HCT116 (cell line): ENCODE measurements around the gene PIGW. TPM values are rescaled to one million over a fixed set of nuclear protein-coding genes. Genes with fewer than 3 reads are reported as not detected.
"Not testable (repeated sequence)": the region's sequence is repeated elsewhere in the genome, so short reads cannot be mapped to it uniquely, and the experiment has no call there.

Experiments
- ATAC-seq: fragments of 200-7000 bp; cut with Tn5 transposase; 2 replicates; pipeline ENCODE4 v1.9.1; 2020; ENCODE audit warnings: mild to moderate bottlenecking, moderate library complexity
- BruUV-seq: library from RNA; stranded (reverse); fragments of 400-500 nt; replicated peaks from 2 replicates; lab custom pipeline; 2021; lab: Mats Ljungman, UMichigan
- CTCF ChIA-PET: fragments of 300-600 bp; sonication (Branson Sonifier 250); formaldehyde crosslinking; loops from one replicate; lab custom pipeline; 2021; ENCODE audit warnings: antibody characterized with exemption; lab: Charles Lee
- POLR2A ChIA-PET: fragments of 300-600, 350-600 bp; sonication (Branson Sonifier 250); formaldehyde crosslinking; loops from one replicate; lab custom pipeline; 2021; ENCODE audit warnings: antibody characterized with exemption; lab: Charles Lee
- RAD21 ChIA-PET, 2 experiments: fragments of 300-600 bp; sonication (Branson Sonifier 250); formaldehyde crosslinking; loops; one replicate each; lab custom pipeline; 2023; ENCODE audit warnings: low total read pairs in 2 of 2; ENCODE audit not compliant: uncharacterized antibody in 2 of 2, unreplicated experiment in 2 of 2, low non-redundant PET in 1 of 2; lab: Charles Lee
- DNase-seq: peaks from one replicate; pipeline ENCODE4 v3.0.0-alpha.2; 2010; ENCODE audit warnings: low read depth, low spot score
- H2AFZ ChIP-seq: fragments of 200-600 bp; shearing (Covaris generic), sonication (generic); 2 replicates; pipeline ENCODE4 v1.6.1; 2017; ENCODE audit warnings: low read depth, mixed run types, mixed read lengths, antibody characterized with exemption, low read length; ENCODE audit not compliant: poor library complexity, severe bottlenecking
- H3K27ac ChIP-seq: 2 replicates; pipeline ENCODE4 v1.5.1; 2012; ENCODE audit warnings: low read depth, low read length
- H3K27me3 ChIP-seq: fragments of 200-600 bp; sonication (generic); 2 replicates; pipeline ENCODE4 v1.6.1; 2016; ENCODE audit warnings: mixed run types, low read length, mixed read lengths; ENCODE audit not compliant: insufficient read depth
- H3K36me3 ChIP-seq, 2 experiments: fragments of 200-500 bp in 1 of 2; fragments of 200-600 bp in 1 of 2; sonication (Bioruptor generic) in 1 of 2; sonication (generic) in 1 of 2; 2 replicates each; pipeline versions ENCODE4 v1.5.1 to v1.6.1; 2014 to 2016; ENCODE audit warnings: low read length in 2 of 2, inconsistent platforms in 1 of 2, mixed read lengths in 1 of 2, mixed run types in 1 of 2; ENCODE audit not compliant: insufficient read depth in 2 of 2, control insufficient read depth in 1 of 2
- H3K4me1 ChIP-seq, 2 experiments: fragments of 200-600 bp in 1 of 2; sonication (generic) in 1 of 2; 2 replicates each; pipeline versions ENCODE4 v1.5.1 to v1.6.1; 2012 to 2017; ENCODE audit warnings: low read length in 2 of 2, inconsistent platforms in 1 of 2, mild to moderate bottlenecking in 1 of 2, mixed read lengths in 1 of 2, mixed run types in 1 of 2, moderate library complexity in 1 of 2; ENCODE audit not compliant: insufficient read depth in 2 of 2, control insufficient read depth in 1 of 2
- H3K4me2 ChIP-seq: fragments of 200-600 bp; sonication (generic); 2 replicates; pipeline ENCODE4 v1.6.1; 2017; ENCODE audit warnings: mixed run types, low read length, mixed read lengths
- H3K4me3 ChIP-seq, 2 experiments: fragments of 200-600 bp in 1 of 2; sonication (generic) in 1 of 2; replicated peaks in 1 of 2; 2 replicates each; pipeline ENCODE4 v1.5.1; 2011 to 2016; ENCODE audit warnings: low read length in 2 of 2, control low read depth in 1 of 2, low read depth in 1 of 2, mild to moderate bottlenecking in 1 of 2, mixed read lengths in 1 of 2, mixed run types in 1 of 2
- H3K79me2 ChIP-seq: fragments of 200-600 bp; sonication (generic); 2 replicates; pipeline ENCODE4 v1.6.1; 2017; ENCODE audit warnings: mild to moderate bottlenecking, mixed run types, low read length, moderate library complexity, mixed read lengths; ENCODE audit not compliant: insufficient read depth
- H3K9ac ChIP-seq: fragments of 200-600 bp; sonication (generic); 2 replicates; pipeline ENCODE4 v1.6.1; 2016; ENCODE audit warnings: low read length, mixed read lengths
- H3K9me2 ChIP-seq: fragments of 200-600 bp; sonication (generic), shearing (Covaris generic); 2 replicates; pipeline ENCODE4 v1.6.1; 2017; ENCODE audit warnings: mixed run types, mild to moderate bottlenecking, moderate library complexity; ENCODE audit not compliant: insufficient read depth
- H3K9me3 ChIP-seq, 2 experiments: fragments of 200-500 bp in 1 of 2; fragments of 200-600 bp in 1 of 2; sonication (Bioruptor generic) in 1 of 2; sonication (generic) in 1 of 2; 2 replicates each; pipeline ENCODE4 v1.6.1; 2014 to 2017; ENCODE audit warnings: low read length in 2 of 2, mixed read lengths in 2 of 2, inconsistent platforms in 1 of 2, low read depth in 1 of 2, mild to moderate bottlenecking in 1 of 2, mixed run types in 1 of 2, moderate library complexity in 1 of 2; ENCODE audit not compliant: control insufficient read depth in 1 of 2, insufficient read depth in 1 of 2
- H4K20me1 ChIP-seq: fragments of 200-600 bp; sonication (generic), shearing (Covaris generic); 2 replicates; pipeline ENCODE4 v1.6.1; 2017; ENCODE audit warnings: mixed run types, mild to moderate bottlenecking, moderate library complexity; ENCODE audit not compliant: insufficient read depth
- CEBPB ChIP-seq: IDR thresholded peaks from 2 replicates; pipeline ENCODE4 v1.6.1; 2012; ENCODE audit warnings: low read depth
- CTCF ChIP-seq, 3 experiments: fragments of 200-600 bp in 1 of 3; sonication (generic) in 1 of 3; IDR thresholded peaks in 2 of 3; conservative IDR thresholded peaks in 1 of 3; 2 replicates each; pipeline ENCODE4 v1.5.1; 2012 to 2017; ENCODE audit warnings: low read depth in 2 of 3, low read length in 2 of 3, antibody characterized with exemption in 1 of 3, borderline replicate concordance in 1 of 3, control low read depth in 1 of 3, mild to moderate bottlenecking in 1 of 3, mixed read lengths in 1 of 3, mixed run types in 1 of 3, moderate library complexity in 1 of 3; ENCODE audit not compliant: insufficient read depth in 1 of 3
- FOSL1 ChIP-seq: IDR thresholded peaks from 2 replicates; pipeline ENCODE4 v1.6.1; 2012; ENCODE audit warnings: low read depth
- REST ChIP-seq: IDR thresholded peaks from 2 replicates; pipeline ENCODE4 v1.6.1; 2012; ENCODE audit warnings: low read depth
- SP1 ChIP-seq: IDR thresholded peaks from 2 replicates; pipeline ENCODE4 v1.6.1; 2012; ENCODE audit warnings: low read depth
- SRF ChIP-seq: IDR thresholded peaks from 2 replicates; pipeline ENCODE4 v1.6.1; 2012; ENCODE audit warnings: low read depth
- ZBTB33 ChIP-seq: IDR thresholded peaks from 2 replicates; pipeline ENCODE4 v1.6.1; 2011; ENCODE audit warnings: mild to moderate bottlenecking, low read length, moderate library complexity; ENCODE audit not compliant: insufficient replicate concordance; ENCODE audit errors: extremely low read depth
- ZFX ChIP-seq: fragments of 450-650 bp; IDR thresholded peaks from 2 replicates; pipeline ENCODE4 v1.6.1; 2017
- ZNF274 ChIP-seq: fragments of 200-500 bp; sonication (Bioruptor generic); IDR thresholded peaks from 2 replicates; pipeline ENCODE4 v1.6.1; 2014; ENCODE audit warnings: mild to moderate bottlenecking, low read depth, low read length, inconsistent platforms
- intact Hi-C: fragments of 100-400 bp; cut with micrococcal nuclease; formaldehyde crosslinking; loops from 2 replicates; pipeline ENCODE4 v1.10.0; 2022
- total RNA-seq: library from RNA; stranded (reverse); gene quantifications from one replicate; pipeline ENCODE4 v1.2.1, GENCODE V29; 2021; ENCODE audit not compliant: unreplicated experiment
- TF ChIP-seq, protein P1 (sequence below): IDR thresholded peaks from 2 replicates; pipeline ENCODE4 v1.6.1; 2012

Gene PIGW
- total RNA-seq, 1 experiment from 2014 or later, result 16.4 TPM

- Histone ChIP-seq H3K27ac (no peak overlapping the region), H3K36me3 (peaks cover 50 to 72% of the 10 kb centered on the region in 2 experiments), H3K79me2 (no peaks in the 10 kb centered on the region), H3K27me3 (no peaks in the 10 kb centered on the region), H3K4me2 (no peak overlapping the region)
- CTCF ChIA-PET, result no interaction called here
- intact Hi-C loops, result no loop called here
- no peak for TF ChIP-seq CEBPB
- TF ChIP-seq FOSL1, result no peak
- TF ChIP-seq SP1, result no peak
- TF ChIP-seq CTCF (IDR thresholded peaks at IDR 0.05 in 2 of 3, conservative IDR thresholded peaks at IDR 0.05 in 1 of 3; ENCODE audit: borderline replicate concordance in 1 of 3, insufficient read depth in 1 of 3, low read depth in 2 of 3, low read length in 2 of 3), result no peak
- TF ChIP-seq SRF, result no peak
- no peak for TF ChIP-seq ZNF274
- TF ChIP-seq REST, result no peak
- TF ChIP-seq, protein P1, sequence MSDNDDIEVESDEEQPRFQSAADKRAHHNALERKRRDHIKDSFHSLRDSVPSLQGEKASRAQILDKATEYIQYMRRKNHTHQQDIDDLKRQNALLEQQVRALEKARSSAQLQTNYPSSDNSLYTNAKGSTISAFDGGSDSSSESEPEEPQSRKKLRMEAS, result no peak
- TF ChIP-seq ZFX, result no peak
- no peak for TF ChIP-seq ZBTB33
- TF ChIP-seq, all 23 proteins: peak for 0
- H3K9ac ChIP-seq, result no peak overlapping the region
- ATAC-seq (no peak), DNase-seq (no peak)
- ChIA-PET RAD21 (no interaction called here), POLR2A (no interaction called here)
- BruUV-seq, result no TSS peak
- H4K20me1 ChIP-seq, result no peaks in the 10 kb centered on the region
- H3K9me2 ChIP-seq, result no peaks in the 10 kb centered on the region
- no peak overlapping the region for H3K4me3 ChIP-seq
- H3K4me1 ChIP-seq, result no peaks in the 10 kb centered on the region
- H2AFZ ChIP-seq, result no peak overlapping the region
- H3K9me3 ChIP-seq, result no peaks in the 10 kb centered on the region
These were observed 27.5 kb upstream of the PIGW start for GRCh38 chr17:36507266-36507665.

- intact Hi-C loops, result not testable (repeated sequence)
These were observed 26.3 kb upstream of the PIGW start for GRCh38 chr17:36508439-36508838.

More at GRCh38 chr17:36508439-36508838, 26.3 kb upstream of the PIGW start:
- POLR2A ChIA-PET, H3K27me3 ChIP-seq, RAD21 ChIA-PET, H2AFZ ChIP-seq, DNase-seq, H3K27ac ChIP-seq, H3K9me2 ChIP-seq, H3K4me1 ChIP-seq, H3K9me3 ChIP-seq, H3K79me2 ChIP-seq, H3K4me2 ChIP-seq, H3K4me3 ChIP-seq, ATAC-seq, BruUV-seq, CTCF ChIA-PET, H4K20me1 ChIP-seq, H3K9ac ChIP-seq: not testable (repeated sequence)
- H3K36me3 ChIP-seq, result peaks cover 43 to 76% of the 10 kb centered on the region in 2 experiments
